ENCODE measurements around the gene TULP3. TPM values are rescaled to one million over a fixed set of nuclear protein-coding genes. Genes with fewer than 3 reads are reported as not detected.

Gene TULP3
- total RNA-seq, 2 experiments from 2014 or later = 10.7 to 11.0 TPM

DNA sequence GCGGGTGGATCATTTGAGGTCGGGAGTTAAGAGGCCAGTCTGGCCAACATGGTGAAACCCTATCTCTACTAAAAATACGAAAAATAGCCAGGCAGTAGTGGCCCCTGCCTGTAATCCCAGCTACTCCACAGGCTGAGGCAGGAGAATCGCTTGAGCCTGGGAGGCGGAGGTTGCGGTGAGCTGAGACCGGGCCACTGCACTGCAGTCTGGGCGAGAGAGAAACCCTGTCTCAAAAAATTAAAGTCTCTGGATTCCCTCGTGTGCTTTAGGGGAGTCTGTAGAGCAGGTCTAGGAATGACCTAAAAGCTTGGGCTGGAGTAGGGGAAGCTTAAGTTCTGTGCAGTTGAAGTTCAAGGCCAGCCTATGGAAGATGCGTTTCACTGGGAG, 697 bp upstream of the TULP3 start:
- ChIA-PET POLR2A (interaction anchor here (0.6 to 1.4 kb wide), 2 partner anchors 12 to 76 kb away, joined by 3 to 9 read pairs; no protein-coding TSS in a partner anchor), CTCF (ENCODE audit: unreplicated experiment) (no interaction called here)
- Histone ChIP-seq H2AFZ (ENCODE audit: low read length) (peak overlapping the region; percentile 89), H3K4me1 (ENCODE audit: insufficient read depth, low read length, poor library complexity, severe bottlenecking) (peaks cover 6% of the 10 kb centered on the region), H3K9me2 (ENCODE audit: insufficient read depth, low read length) (no peaks in the 10 kb centered on the region), H3K27ac (ENCODE audit: low read depth, low read length, poor library complexity, severe bottlenecking) (peak overlapping the region; percentile 33), H3K9me3 (ENCODE audit: low read length) (no peaks in the 10 kb centered on the region), H3K79me2 (ENCODE audit: insufficient read depth, low read depth, low read length) (peaks cover under 1% of the 10 kb centered on the region), H4K20me1 (ENCODE audit: insufficient read depth, low read length) (peaks cover 2% of the 10 kb centered on the region; the same call in 1 of the 2 replicates), H3K36me3 (ENCODE audit: insufficient read depth, low read length) (peaks cover 47% of the 10 kb centered on the region), H3K4me3 (ENCODE audit: low read depth, low read length, poor library complexity, severe bottlenecking) (peak overlapping the region; percentile 88), H3K4me2 (ENCODE audit: low read length) (peak overlapping the region; percentile 97)
- BruUV-seq (replicated peaks) = no TSS peak
- intact Hi-C loops (cut with micrococcal nuclease; ENCODE audit: unreplicated experiment) = loop anchor here (1.0 to 5.0 kb wide), 2 partner anchors 12 to 52 kb away; no protein-coding TSS in a partner anchor
- no peak for TF ChIP-seq EZH2phosphoT487 (IDR thresholded peaks at IDR 0.05; ENCODE audit: borderline replicate concordance, low read depth, low read length)
- TF ChIP-seq, protein P1, sequence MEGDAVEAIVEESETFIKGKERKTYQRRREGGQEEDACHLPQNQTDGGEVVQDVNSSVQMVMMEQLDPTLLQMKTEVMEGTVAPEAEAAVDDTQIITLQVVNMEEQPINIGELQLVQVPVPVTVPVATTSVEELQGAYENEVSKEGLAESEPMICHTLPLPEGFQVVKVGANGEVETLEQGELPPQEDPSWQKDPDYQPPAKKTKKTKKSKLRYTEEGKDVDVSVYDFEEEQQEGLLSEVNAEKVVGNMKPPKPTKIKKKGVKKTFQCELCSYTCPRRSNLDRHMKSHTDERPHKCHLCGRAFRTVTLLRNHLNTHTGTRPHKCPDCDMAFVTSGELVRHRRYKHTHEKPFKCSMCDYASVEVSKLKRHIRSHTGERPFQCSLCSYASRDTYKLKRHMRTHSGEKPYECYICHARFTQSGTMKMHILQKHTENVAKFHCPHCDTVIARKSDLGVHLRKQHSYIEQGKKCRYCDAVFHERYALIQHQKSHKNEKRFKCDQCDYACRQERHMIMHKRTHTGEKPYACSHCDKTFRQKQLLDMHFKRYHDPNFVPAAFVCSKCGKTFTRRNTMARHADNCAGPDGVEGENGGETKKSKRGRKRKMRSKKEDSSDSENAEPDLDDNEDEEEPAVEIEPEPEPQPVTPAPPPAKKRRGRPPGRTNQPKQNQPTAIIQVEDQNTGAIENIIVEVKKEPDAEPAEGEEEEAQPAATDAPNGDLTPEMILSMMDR (conservative IDR thresholded peaks at IDR 0.05; ENCODE audit: low read length) = no peak
- no peak for DNase-seq (ENCODE audit: low spot score)

- peak overlapping the region; percentile 89 for H2AFZ ChIP-seq (ENCODE audit: low read length)
- H3K4me1 ChIP-seq (ENCODE audit: insufficient read depth, low read length, poor library complexity, severe bottlenecking) = peaks cover 6% of the 10 kb centered on the region
- H3K79me2 ChIP-seq (ENCODE audit: insufficient read depth, low read depth, low read length) = no peaks in the 10 kb centered on the region; the same call in 1 of the 2 replicates
- H3K9me2 ChIP-seq (ENCODE audit: insufficient read depth, low read length) = no peaks in the 10 kb centered on the region
- no TSS peak for BruUV-seq (replicated peaks)
- peak overlapping the region; percentile 88 for H3K4me3 ChIP-seq (ENCODE audit: low read depth, low read length, poor library complexity, severe bottlenecking)
- H3K27ac ChIP-seq (ENCODE audit: low read depth, low read length, poor library complexity, severe bottlenecking) = no peak overlapping the region
- peak; percentile 17 for DNase-seq (ENCODE audit: low spot score)
- H3K36me3 ChIP-seq (ENCODE audit: insufficient read depth, low read length) = peaks cover 33% of the 10 kb centered on the region
- H3K9me3 ChIP-seq (ENCODE audit: low read length) = no peaks in the 10 kb centered on the region
- intact Hi-C loops (cut with micrococcal nuclease; ENCODE audit: unreplicated experiment) = loop anchor here (5.0 kb wide), 1 partner anchor 51 kb away; no protein-coding TSS in a partner anchor
- no peak for TF ChIP-seq EZH2phosphoT487 (IDR thresholded peaks at IDR 0.05; ENCODE audit: borderline replicate concordance, low read depth, low read length)
- TF ChIP-seq, protein P1 (conservative IDR thresholded peaks at IDR 0.05; ENCODE audit: low read length) = no peak
- H4K20me1 ChIP-seq (ENCODE audit: insufficient read depth, low read length) = no peaks in the 10 kb centered on the region
- POLR2A ChIA-PET = interaction anchor here (1.0 kb wide), 1 partner anchor 18 kb away, joined by 5 read pairs; no protein-coding TSS in a partner anchor
- CTCF ChIA-PET (ENCODE audit: unreplicated experiment) = no interaction called here
- H3K4me2 ChIP-seq (ENCODE audit: low read length) = peak overlapping the region; percentile 97
Measured at GRCh38 chr12:2891240-2892053, 756 bp downstream of the TULP3 start.

DNA sequence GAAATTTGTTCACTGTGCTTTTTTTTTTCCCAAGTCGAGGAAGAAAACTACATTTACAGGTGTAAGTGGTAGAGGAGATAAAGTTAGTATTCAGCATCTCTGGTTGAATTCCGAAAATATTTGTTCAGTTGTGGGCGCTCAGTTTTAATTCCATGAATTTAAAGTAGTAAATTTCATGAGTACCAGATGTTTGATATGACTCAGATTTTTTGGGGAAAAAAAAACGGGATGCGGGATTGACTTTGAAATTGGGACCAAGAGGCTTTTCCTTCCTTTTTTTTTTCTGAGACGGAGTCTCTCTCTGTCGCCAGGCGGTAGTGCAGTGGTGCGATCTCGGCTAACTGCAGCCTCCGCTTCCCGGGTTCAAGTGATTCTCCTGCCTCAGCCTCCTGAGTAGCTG, 1.6 kb downstream of the TULP3 start:
- POLR2A ChIA-PET = no interaction called here
- DNase-seq (ENCODE audit: low spot score) = no peak
- H3K36me3 ChIP-seq (ENCODE audit: insufficient read depth, low read length) = peaks cover 25% of the 10 kb centered on the region
- no peaks in the 10 kb centered on the region for H3K9me3 ChIP-seq (ENCODE audit: low read length)
- BruUV-seq (replicated peaks) = no TSS peak
- H3K4me2 ChIP-seq (ENCODE audit: low read length) = peak overlapping the region; percentile 97; the same call in 1 of the 2 replicates
- CTCF ChIA-PET (ENCODE audit: unreplicated experiment) = no interaction called here
- peaks cover 6% of the 10 kb centered on the region for H3K4me1 ChIP-seq (ENCODE audit: insufficient read depth, low read length, poor library complexity, severe bottlenecking)
- H3K79me2 ChIP-seq (ENCODE audit: insufficient read depth, low read depth, low read length) = no peaks in the 10 kb centered on the region; the same call in 1 of the 2 replicates
- no peak overlapping the region for H2AFZ ChIP-seq (ENCODE audit: low read length)
- TF ChIP-seq, protein P1 (conservative IDR thresholded peaks at IDR 0.05; ENCODE audit: low read length) = no peak
- no peak for TF ChIP-seq EZH2phosphoT487 (IDR thresholded peaks at IDR 0.05; ENCODE audit: borderline replicate concordance, low read depth, low read length)
- H3K4me3 ChIP-seq (ENCODE audit: low read depth, low read length, poor library complexity, severe bottlenecking) = no peak overlapping the region
- no peaks in the 10 kb centered on the region for H4K20me1 ChIP-seq (ENCODE audit: insufficient read depth, low read length)
- intact Hi-C loops (cut with micrococcal nuclease; ENCODE audit: unreplicated experiment) = loop anchor here (5.0 kb wide), 1 partner anchor 50 kb away; no protein-coding TSS in a partner anchor
- H3K9me2 ChIP-seq (ENCODE audit: insufficient read depth, low read length) = no peaks in the 10 kb centered on the region
- H3K27ac ChIP-seq (ENCODE audit: low read depth, low read length, poor library complexity, severe bottlenecking) = no peak overlapping the region
